Left renal cortex interstitium (tissue), 4 donors: Measurements from ENCODE around the gene LDLRAD4. TPM values are rescaled to one million over a fixed set of nuclear protein-coding genes. Genes with fewer than 3 reads are reported as not detected.
"Not testable (repeated sequence)": the region's sequence is repeated elsewhere in the genome, so short reads cannot be mapped to it uniquely, and the experiment has no call there.

Experiments used
- DNase-seq, 4 donors: peaks; one replicate each; pipeline ENCODE4 v3.0.0-alpha.2; 2013; ENCODE audit warnings: low read depth in 4 of 4, low spot score in 2 of 4, missing footprints in 1 of 4
- polyA plus RNA-seq, 4 donors: library from polyadenylated mRNA; unstranded; fragments of 120-200 nt; gene quantifications; one replicate each; pipeline ENCODE4 v1.2.1, GENCODE V29; 2013; ENCODE audit not compliant: insufficient read length in 4 of 4

The LDLRAD4 gene
- polyA plus RNA-seq, 4 donors = 10.3 to 12.7 (median 12.3) TPM

- DNase-seq = no peak
These were observed 102.4 kb downstream of the LDLRAD4 start for GRCh38 chr18:13320891-13321425.

- no peak for DNase-seq
These were observed 103.4 kb downstream of the LDLRAD4 start for GRCh38 chr18:13321923-13322322.

DNA sequence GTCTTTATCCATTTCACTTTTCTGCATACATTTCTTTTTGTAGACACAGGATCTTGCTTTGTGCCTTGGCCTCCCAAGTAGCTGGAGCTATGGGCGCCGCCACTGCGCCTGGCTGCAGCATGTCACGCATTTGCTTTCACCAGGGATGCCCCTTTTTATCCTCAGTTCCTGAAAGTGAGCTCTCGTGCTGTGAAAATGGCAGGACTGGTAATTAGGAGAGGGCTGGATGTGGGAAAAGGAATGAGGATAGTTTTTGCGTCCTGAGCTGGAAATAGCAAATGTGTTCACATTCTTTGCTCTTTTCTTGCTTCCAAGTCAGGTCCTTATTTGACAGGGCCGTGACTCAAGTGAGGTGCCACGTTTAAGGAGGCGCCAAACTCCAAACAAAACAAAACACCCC, 104.6 kb downstream of the LDLRAD4 start:
- no peak for DNase-seq

DNA sequence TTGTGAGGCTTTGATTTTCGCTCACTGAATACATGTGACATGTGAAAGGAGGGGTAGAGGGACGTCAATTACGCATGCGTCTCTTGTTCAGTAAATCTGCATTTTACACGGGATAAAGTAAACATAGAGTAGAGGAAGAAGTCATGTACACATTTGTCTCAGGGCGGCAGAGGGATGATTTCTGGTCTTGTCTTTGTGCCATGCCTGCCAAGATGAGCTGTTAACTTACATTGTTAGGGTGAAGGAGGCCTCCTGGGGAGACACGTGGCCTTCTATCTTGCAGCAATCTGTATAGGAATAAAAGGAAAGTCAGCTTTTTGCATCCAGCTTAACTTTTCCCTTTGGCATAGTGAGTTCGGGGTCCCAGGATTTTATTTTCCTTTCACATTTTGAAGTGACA, 106.3 kb downstream of the LDLRAD4 start:
- no peak for DNase-seq

- no peak for DNase-seq
These were observed 109.7 kb downstream of the LDLRAD4 start for GRCh38 chr18:13328213-13328612.

- no peak for DNase-seq
These were observed 112.4 kb downstream of the LDLRAD4 start for GRCh38 chr18:13330996-13331395.

GRCh38 chr18:13331846-13332245, 113.3 kb downstream of the LDLRAD4 start:
- DNase-seq = no peak

DNA sequence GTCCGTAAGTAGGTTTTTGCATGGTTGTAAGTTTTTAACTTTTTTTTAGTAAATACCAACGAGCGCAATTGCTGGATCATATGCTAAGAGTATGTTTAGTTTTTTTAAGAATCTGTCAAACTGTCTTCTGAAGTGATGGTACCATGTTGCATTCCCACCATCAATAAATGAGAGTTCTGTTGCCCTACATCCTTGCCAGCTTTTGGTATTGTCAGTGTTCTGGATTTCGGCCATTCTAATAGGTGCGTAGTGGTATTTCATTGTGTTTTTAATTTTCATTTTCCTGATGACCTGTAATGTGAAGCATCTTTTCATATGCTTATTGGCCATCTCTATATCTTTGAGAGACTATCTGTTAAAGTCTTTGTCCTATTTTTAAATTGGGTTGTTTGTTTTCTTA, 114.3 kb downstream of the LDLRAD4 start:
- no peak for DNase-seq

- DNase-seq = no peak
These were observed 117.3 kb downstream of the LDLRAD4 start for GRCh38 chr18:13335903-13336302.

GRCh38 chr18:13336841-13337240, 118.3 kb downstream of the LDLRAD4 start:
- DNase-seq = no peak

GRCh38 chr18:13337369-13337768, 118.8 kb downstream of the LDLRAD4 start:
- no peak for DNase-seq

DNA sequence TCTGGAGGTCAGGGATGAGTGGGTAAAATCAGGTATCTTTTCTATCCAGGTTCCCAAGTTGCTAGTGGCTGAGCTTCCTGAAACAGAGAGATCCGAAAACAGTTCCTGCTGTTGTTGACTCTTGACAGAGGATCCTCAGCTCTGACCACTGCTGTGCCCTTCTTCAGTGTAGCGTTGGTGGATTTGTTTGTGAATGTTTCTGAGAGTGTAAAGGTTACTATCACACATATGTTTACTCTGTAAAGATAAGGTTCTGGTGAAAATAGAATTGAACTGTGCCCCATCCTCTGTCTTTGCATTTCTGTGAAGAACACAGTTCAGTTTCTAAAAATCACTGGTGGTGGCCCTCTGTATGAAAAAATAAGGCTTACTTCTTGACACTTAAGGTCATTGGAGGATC, 119.8 kb downstream of the LDLRAD4 start:
- no peak for DNase-seq

GRCh38 chr18:13339653-13340052, 121.1 kb downstream of the LDLRAD4 start:
- DNase-seq = no peak

DNA sequence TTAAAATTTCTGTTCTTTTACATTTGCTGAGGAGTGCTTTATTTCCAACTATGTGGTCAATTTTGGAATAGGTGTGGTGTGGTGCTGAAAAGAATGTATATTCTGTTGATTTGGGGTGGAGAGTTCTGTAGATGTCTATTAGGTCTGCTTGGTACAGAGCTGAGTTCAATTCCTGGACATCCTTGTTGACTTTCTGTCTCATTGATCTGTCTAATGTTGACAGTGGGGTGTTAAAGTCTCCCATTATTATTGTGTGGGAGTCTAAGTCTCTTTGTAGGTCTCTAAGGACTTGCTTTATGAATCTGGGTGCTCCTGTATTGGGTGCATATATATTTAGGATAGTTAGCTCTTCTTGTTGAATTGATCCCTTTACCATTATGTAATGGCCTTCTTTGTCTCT, 127.9 kb downstream of the LDLRAD4 start:
- not testable (repeated sequence) for DNase-seq

DNA sequence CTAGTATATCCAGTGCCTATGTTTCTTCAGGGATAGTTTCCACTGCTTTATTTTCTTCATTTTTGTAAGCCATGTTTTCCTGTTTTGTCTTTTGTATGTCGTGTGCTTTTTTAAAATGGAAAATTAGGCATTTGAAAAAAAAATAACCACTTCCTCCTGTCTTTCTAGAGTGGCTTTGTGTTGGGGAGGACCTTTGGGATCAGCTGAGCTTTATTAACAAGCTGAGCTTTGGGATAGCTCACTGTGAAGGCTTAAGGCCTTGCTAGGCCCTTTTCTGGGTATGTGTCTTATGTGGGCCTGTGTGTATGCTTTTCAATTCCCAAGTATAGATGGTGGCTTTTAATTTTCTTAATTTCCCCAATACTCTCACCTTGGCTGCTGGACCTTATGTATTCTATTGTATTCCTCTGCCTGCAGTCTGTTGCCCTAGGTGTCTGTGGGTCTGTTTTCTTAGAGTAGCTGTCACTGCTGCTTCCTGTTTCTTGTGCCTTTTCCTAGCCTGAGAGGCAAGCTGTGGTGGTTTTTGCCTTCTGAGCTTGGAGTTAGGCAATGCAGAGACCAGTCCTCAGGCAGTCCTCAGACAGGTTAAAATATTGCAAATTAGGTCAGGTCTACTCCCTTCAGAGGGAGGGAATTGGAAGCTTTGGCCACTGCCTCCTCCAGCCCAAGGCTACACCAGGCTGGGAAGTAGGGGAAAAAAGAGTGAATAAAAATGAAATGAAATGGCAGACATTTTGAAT, 134.7 kb downstream of the LDLRAD4 start:
- DNase-seq = no peak

- no peak for DNase-seq
These were observed 135.8 kb downstream of the LDLRAD4 start for GRCh38 chr18:13354402-13354801.

- no peak for DNase-seq
These were observed 137.5 kb downstream of the LDLRAD4 start for GRCh38 chr18:13356032-13356431.

- DNase-seq = no peak
These were observed 138.7 kb downstream of the LDLRAD4 start for GRCh38 chr18:13357289-13357688.

- DNase-seq = no peak
These were observed 140.7 kb downstream of the LDLRAD4 start for GRCh38 chr18:13359210-13359609.

- DNase-seq = no peak
These were observed 142.9 kb downstream of the LDLRAD4 start for GRCh38 chr18:13361431-13361830.

- no peak for DNase-seq
These were observed 143.5 kb downstream of the LDLRAD4 start for GRCh38 chr18:13362051-13362450.

GRCh38 chr18:13362607-13363006, 144.0 kb downstream of the LDLRAD4 start:
- no peak for DNase-seq

GRCh38 chr18:13363359-13363758, 144.8 kb downstream of the LDLRAD4 start:
- DNase-seq = no peak
